ENCODE data around the gene RPTOR.
"Not testable (repeated sequence)": the region's sequence is repeated elsewhere in the genome, so short reads cannot be mapped to it uniquely, and the experiment has no call there.

The RPTOR gene

GRCh38 chr17:80552523-80552922, 7.9 kb downstream of the RPTOR start:
- H3K4me3 ChIP-seq (ENCODE audit: low read depth, low read length), result no peak overlapping the region

GRCh38 chr17:80555266-80555665, 10.6 kb downstream of the RPTOR start:
- no peak overlapping the region for H3K4me3 ChIP-seq (ENCODE audit: low read depth, low read length)

- no peak overlapping the region for H3K4me3 ChIP-seq (ENCODE audit: low read depth, low read length)
These were observed 13.4 kb downstream of the RPTOR start for GRCh38 chr17:80558046-80558445.

- no peak overlapping the region for H3K4me3 ChIP-seq (ENCODE audit: low read depth, low read length)
These were observed 15.2 kb downstream of the RPTOR start for GRCh38 chr17:80559825-80560251.

- no peak overlapping the region for H3K4me3 ChIP-seq (ENCODE audit: low read depth, low read length)
These were observed 17.0 kb downstream of the RPTOR start for GRCh38 chr17:80561541-80562114.

DNA sequence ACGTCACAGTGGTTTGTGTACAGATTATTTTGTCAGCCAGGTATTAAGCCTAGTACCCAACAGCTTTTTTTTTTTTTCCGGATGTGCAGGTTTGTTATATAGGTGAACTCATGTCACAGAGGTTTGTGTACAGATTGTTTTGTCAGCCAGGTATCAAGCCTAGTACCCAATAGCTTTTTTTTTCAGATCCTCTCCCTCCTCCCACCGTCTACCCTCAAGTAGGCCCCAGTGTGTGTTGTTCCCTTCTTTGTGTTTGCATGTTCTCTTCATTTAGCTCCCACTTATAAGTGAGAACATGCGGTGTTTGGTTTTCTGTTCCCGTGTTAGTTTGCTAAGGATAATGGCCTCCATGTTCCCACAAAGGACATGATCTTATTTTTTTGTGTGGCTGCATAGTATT, 19.9 kb downstream of the RPTOR start:
- H3K4me3 ChIP-seq (ENCODE audit: low read depth, low read length), result no peak overlapping the region

DNA sequence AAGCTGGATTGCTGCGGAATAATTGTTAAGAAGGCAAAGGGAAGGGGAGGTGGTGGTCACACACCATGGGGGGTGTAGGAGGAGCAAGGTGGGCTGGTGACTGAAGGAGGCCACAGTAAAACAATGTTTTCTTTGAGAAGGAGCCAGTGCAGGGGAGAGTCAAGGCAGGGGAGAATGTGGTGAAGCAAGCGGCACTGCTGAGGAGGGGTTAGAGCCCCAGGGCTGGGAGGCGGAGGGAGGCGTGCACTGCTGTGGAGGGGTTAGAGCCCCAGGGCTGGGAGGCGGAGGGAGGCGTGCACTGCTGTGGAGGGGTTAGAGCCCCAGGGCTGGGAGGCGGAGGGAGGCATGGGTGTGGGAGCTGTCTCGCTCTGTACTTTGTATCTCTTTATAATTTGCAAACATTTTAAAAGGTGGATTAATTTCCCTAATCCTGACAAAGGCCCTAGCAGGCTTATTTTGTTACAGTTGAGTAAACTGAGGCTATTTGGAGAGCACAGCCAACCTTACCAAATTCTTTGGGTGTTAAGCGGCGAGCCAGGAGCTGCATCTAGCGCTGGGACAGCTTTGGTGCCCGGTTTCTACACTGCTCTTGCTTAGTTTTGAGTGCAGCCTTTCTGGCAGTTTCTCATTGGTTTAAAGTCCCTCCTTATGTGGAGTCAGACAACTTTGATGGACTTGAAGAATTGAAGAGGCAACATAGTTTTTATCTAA, 20.9 kb downstream of the RPTOR start:
- H3K4me3 ChIP-seq (ENCODE audit: low read depth, low read length), result no peak overlapping the region

DNA sequence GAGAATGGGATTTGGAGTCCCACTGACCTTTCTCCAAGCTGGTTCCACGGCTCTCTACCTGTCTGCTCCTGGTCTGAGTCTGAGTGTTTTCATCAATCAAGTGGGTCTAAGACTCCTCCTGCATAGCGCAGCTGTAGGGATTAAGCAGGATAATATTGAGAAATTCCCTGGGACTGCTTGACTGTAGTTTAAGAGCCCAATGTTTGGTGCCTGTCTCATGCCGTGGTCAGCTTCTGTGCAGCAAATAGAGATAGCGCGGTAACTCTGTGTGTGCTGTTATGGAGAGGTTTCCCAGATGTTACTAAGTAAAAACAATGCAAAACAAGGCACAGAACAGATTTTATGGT, 21.4 kb downstream of the RPTOR start:
- no peak overlapping the region for H3K4me3 ChIP-seq (ENCODE audit: low read depth, low read length)

- H3K4me3 ChIP-seq (ENCODE audit: low read depth, low read length), result no peak overlapping the region
These were observed 23.6 kb downstream of the RPTOR start for GRCh38 chr17:80568246-80568645.

GRCh38 chr17:80569924-80570323, 25.3 kb downstream of the RPTOR start:
- H3K4me3 ChIP-seq (ENCODE audit: low read depth, low read length), result no peak overlapping the region

- no peak overlapping the region for H3K4me3 ChIP-seq (ENCODE audit: low read depth, low read length)
These were observed 29.1 kb downstream of the RPTOR start for GRCh38 chr17:80573701-80574100.

GRCh38 chr17:80574496-80574895, 29.9 kb downstream of the RPTOR start:
- no peak overlapping the region for H3K4me3 ChIP-seq (ENCODE audit: low read depth, low read length)

GRCh38 chr17:80575057-80575875, 30.6 kb downstream of the RPTOR start:
- H3K4me3 ChIP-seq (ENCODE audit: low read depth, low read length), result no peak overlapping the region

GRCh38 chr17:80577876-80578570, 33.4 kb downstream of the RPTOR start:
- H3K4me3 ChIP-seq (ENCODE audit: low read depth, low read length), result no peak overlapping the region

DNA sequence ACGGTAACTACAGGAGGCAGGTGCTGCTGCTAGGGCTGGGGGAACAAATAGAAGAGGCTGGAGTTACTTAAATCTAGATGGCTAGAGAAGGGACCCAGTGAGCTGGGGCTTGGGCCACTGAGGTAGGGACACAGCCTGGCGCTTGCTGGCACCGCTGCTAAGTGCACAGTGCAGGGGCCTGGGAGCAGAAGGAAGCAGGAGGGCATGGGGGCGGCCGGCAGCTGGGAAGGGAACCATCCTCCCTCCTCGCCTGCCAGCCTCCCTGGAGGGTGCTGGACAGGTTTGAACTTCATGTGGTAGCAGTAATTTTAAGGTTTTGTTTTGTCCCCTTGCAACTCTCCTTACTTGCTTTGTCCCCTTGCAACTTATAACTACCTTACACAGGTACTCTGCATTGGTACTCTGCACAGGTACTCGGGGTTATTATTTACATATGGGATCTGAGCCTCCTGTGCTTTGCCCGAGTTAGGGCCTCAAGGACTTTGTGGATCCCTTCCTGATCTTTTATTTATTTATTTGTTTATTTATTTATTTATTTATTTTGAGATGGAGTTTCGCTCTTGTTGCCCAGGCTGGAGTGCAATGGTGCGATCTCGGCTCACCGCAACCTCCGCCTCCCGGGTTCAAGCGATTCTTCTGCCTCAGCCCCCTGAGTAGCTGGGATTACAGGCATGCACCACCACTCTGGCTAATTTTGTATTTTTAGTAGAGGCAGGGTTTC, 34.2 kb downstream of the RPTOR start:
- H3K4me3 ChIP-seq (ENCODE audit: low read depth, low read length), result not testable (repeated sequence)

GRCh38 chr17:80582165-80582564, 37.5 kb downstream of the RPTOR start:
- H3K4me3 ChIP-seq (ENCODE audit: low read depth, low read length), result no peak overlapping the region

GRCh38 chr17:80584176-80584905, 39.7 kb downstream of the RPTOR start:
- no peak overlapping the region for H3K4me3 ChIP-seq (ENCODE audit: low read depth, low read length)

DNA sequence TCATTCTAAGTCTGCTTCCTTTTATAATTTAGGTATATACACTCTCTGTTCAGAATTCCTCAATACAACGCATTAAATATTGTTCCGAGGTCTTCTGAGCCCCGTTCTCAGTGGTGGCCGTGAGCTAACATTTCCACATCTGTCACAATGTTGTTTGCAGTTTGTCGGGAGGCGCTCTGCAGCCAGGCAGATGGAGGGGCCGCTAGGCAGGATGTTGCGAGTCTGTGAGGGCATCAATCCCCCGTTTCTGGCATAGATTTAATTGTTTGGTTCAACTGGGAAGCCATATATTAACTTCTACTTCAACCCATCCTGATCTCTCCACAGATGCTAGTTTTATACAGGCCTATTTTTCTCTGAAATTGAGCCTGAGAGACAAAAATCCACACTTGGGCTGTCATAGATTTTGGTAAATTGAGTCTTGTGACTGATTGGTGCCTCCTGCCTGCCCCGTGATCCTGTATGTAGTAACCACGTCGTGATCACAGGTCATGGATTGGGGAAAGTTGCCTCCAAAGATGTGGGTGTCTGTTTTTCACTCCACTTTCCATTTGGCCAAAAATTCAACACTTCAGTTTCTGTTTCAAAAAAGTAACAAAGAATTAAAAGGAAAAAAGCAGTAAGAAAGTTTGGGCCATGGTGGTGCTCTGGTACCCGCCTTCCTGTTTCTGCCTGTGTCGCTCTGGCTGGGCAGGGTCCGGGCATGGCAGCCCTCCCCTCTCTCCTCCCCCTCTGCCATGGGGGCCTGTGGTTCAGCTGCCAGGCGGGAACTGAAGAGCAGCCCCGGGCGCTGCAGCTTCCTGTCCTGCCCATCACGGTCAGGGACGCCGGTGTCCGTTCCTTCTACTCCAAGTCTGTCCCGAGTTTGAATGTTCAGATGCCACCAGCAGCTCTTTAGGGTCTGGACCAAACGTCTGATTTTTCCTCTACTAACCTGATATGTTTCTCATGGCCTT, 41.5 kb downstream of the RPTOR start:
- no peak overlapping the region for H3K4me3 ChIP-seq (ENCODE audit: low read depth, low read length)

- no peak overlapping the region for H3K4me3 ChIP-seq (ENCODE audit: low read depth, low read length)
These were observed 42.2 kb downstream of the RPTOR start for GRCh38 chr17:80586846-80587228.
